GM04504 (cell line): ENCODE data around the gene RABIF.
"Not testable (repeated sequence)": the region's sequence is repeated elsewhere in the genome, so short reads cannot be mapped to it uniquely, and the experiment has no call there.

Source experiments
- DNase-seq: peaks from one replicate; pipeline ENCODE4 v3.0.0-alpha.2; 2012; ENCODE audit warnings: low read depth

Gene RABIF

GRCh38 chr1:202834771-202835547 lies 54.0 kb downstream of the RABIF start:
- no peak for DNase-seq

GRCh38 chr1:202831906-202832305 lies 57.0 kb downstream of the RABIF start:
- DNase-seq, result no peak

GRCh38 chr1:202829223-202829622 lies 59.7 kb downstream of the RABIF start:
- DNase-seq, result not testable (repeated sequence)
